Liver (tissue), 9 donors: ENCODE results near the gene PEX14. TPM values are rescaled to one million over a fixed set of nuclear protein-coding genes. Genes with fewer than 3 reads are reported as not detected.

Experiments used
- DNase-seq: peaks from one replicate; pipeline ENCODE4 v3.0.0-alpha.2; 2017; ENCODE audit warnings: low spot score
- H3K27ac ChIP-seq, 2 donors: one replicate each; pipeline ENCODE4 v1.7.0; 2013; ENCODE audit warnings: inconsistent platforms in 2 of 2, low read length in 2 of 2, control low read depth in 1 of 2, low read depth in 1 of 2, mild to moderate bottlenecking in 1 of 2
- H3K27me3 ChIP-seq, 4 donors: one replicate each; pipeline versions ENCODE4 v1.6.1 to v1.7.0; 2013; ENCODE audit warnings: low read length in 3 of 4, inconsistent platforms in 1 of 4, mild to moderate bottlenecking in 1 of 4, moderate library complexity in 1 of 4; ENCODE audit not compliant: control insufficient read depth in 4 of 4, insufficient read depth in 4 of 4
- H3K36me3 ChIP-seq, 4 donors: one replicate each; pipeline versions ENCODE4 v1.6.1 to v1.7.0; 2013; ENCODE audit warnings: low read length in 3 of 4, mild to moderate bottlenecking in 3 of 4, low read depth in 1 of 4, moderate library complexity in 1 of 4; ENCODE audit not compliant: control insufficient read depth in 4 of 4, insufficient read depth in 3 of 4
- H3K4me1 ChIP-seq, 4 donors: one replicate each; pipeline versions ENCODE4 v1.6.1 to v1.7.0; 2013; ENCODE audit warnings: low read length in 3 of 4, mild to moderate bottlenecking in 3 of 4, moderate library complexity in 1 of 4; ENCODE audit not compliant: control insufficient read depth in 4 of 4, insufficient read depth in 4 of 4
- H3K4me3 ChIP-seq, 3 donors: one replicate each; pipeline versions ENCODE4 v1.6.1 to v1.7.0; 2013; ENCODE audit warnings: low read length in 3 of 3, control low read depth in 1 of 3, low read depth in 1 of 3, mild to moderate bottlenecking in 1 of 3
- H3K9ac ChIP-seq, 2 donors: one replicate each; pipeline ENCODE4 v1.7.0; 2013; ENCODE audit warnings: low read length in 2 of 2, mild to moderate bottlenecking in 2 of 2, moderate library complexity in 2 of 2, control low read depth in 1 of 2, low read depth in 1 of 2
- H3K9me3 ChIP-seq, 4 donors: one replicate each; pipeline versions ENCODE4 v1.6.1 to v1.7.0; 2013; ENCODE audit warnings: low read length in 3 of 4; ENCODE audit not compliant: control insufficient read depth in 4 of 4
- ATF3 ChIP-seq: IDR thresholded peaks from 2 replicates; pipeline ENCODE4 v1.6.1; 2016; ENCODE audit warnings: antibody characterized with exemption
- CTCF ChIP-seq: fragments of 150-350 bp; IDR thresholded peaks from 2 replicates; pipeline ENCODE4 v1.5.1; 2017; ENCODE audit warnings: improper control_type of control experiment, low read depth, low read length; ENCODE audit not compliant: missing input control
- FOXA1 ChIP-seq: IDR thresholded peaks from 2 replicates; pipeline ENCODE4 v1.6.1; 2016; ENCODE audit warnings: antibody characterized with exemption
- FOXA2 ChIP-seq: IDR thresholded peaks from 2 replicates; pipeline ENCODE4 v1.6.1; 2016; ENCODE audit warnings: antibody characterized with exemption
- GABPA ChIP-seq, 2 donors: IDR thresholded peaks in 1 of 2; conservative IDR thresholded peaks in 1 of 2; 2 replicates each; pipeline ENCODE4 v1.6.1; 2016; ENCODE audit warnings: antibody characterized with exemption in 2 of 2, mild to moderate bottlenecking in 1 of 2, moderate library complexity in 1 of 2
- HNF4A ChIP-seq, 2 donors: conservative IDR thresholded peaks; 2 replicates each; pipeline ENCODE4 v1.6.1; 2016; ENCODE audit warnings: antibody characterized with exemption in 2 of 2, mild to moderate bottlenecking in 2 of 2
- JUND ChIP-seq, 2 donors: IDR thresholded peaks; 2 replicates each; pipeline ENCODE4 v1.6.1; 2016; ENCODE audit warnings: antibody characterized with exemption in 2 of 2
- MAX ChIP-seq: IDR thresholded peaks from 2 replicates; pipeline ENCODE4 v1.6.1; 2016; ENCODE audit warnings: antibody characterized with exemption
- RAD21 ChIP-seq, 2 donors: IDR thresholded peaks; 2 replicates each; pipeline ENCODE4 v1.6.1; 2016; ENCODE audit warnings: antibody characterized with exemption in 2 of 2, mild to moderate bottlenecking in 2 of 2
- REST ChIP-seq: IDR thresholded peaks from 2 replicates; pipeline ENCODE4 v1.6.1; 2016; ENCODE audit warnings: antibody characterized with exemption, mild to moderate bottlenecking
- RXRA ChIP-seq, 2 donors: IDR thresholded peaks; 2 replicates each; pipeline ENCODE4 v1.6.1; 2017 to 2018; ENCODE audit warnings: antibody characterized with exemption in 2 of 2, mild to moderate bottlenecking in 1 of 2
- SP1 ChIP-seq: IDR thresholded peaks from 2 replicates; pipeline ENCODE4 v1.6.1; 2018; ENCODE audit warnings: antibody characterized with exemption, mild to moderate bottlenecking
- TAF1 ChIP-seq: conservative IDR thresholded peaks from 2 replicates; pipeline ENCODE4 v1.6.1; 2016; ENCODE audit warnings: antibody characterized with exemption, mild to moderate bottlenecking
- YY1 ChIP-seq: IDR thresholded peaks from 2 replicates; pipeline ENCODE4 v1.6.1; 2016; ENCODE audit warnings: antibody characterized with exemption, mild to moderate bottlenecking
- ZBTB33 ChIP-seq: IDR thresholded peaks from 2 replicates; pipeline ENCODE4 v1.6.1; 2016; ENCODE audit warnings: antibody characterized with exemption
- WGBS: extraction: QIAGEN DNeasy Blood & Tissue Kit; methylation state at CpG from one replicate; pipeline ENCODE4 v1.1.7; 2013; 5-methylcytosine and 5-hydroxymethylcytosine counted together
- polyA plus RNA-seq, 2 donors: library from polyadenylated mRNA; stranded (reverse) in 1 of 2; unstranded in 1 of 2; fragments of 200-250 nt in 1 of 2; fragments of >200 nt in 1 of 2; fragmentation: Nextera tagmentation in 1 of 2; extraction: Ambion mirVana in 1 of 2; gene quantifications; one replicate each; pipeline versions ENCODE4 v1.2.1 to v1.2.3, GENCODE V29; 2013 to 2015
- total RNA-seq, 2 donors: library from RNA; depleted of rRNA; stranded (reverse); fragments of >200 nt; gene quantifications; one replicate each; pipeline ENCODE4 v1.2.3, GENCODE V29; 2014
- donor health status: healthy.
- donor health status: healthy.
- donor health status: healthy.
- donor health status: healthy.
- donor health status: healthy.

The PEX14 gene
- total and polyA plus RNA-seq, 4 donors, result 7.1 to 16.1 (median 11.7) TPM

GRCh38 chr1:10635992-10636391 lies 161.2 kb downstream of the PEX14 start (continued):
- TF ChIP-seq YY1, result no peak
- TF ChIP-seq HNF4A (conservative IDR thresholded peaks at IDR 0.05), result no peak
- no peak for TF ChIP-seq CTCF

- Histone ChIP-seq H3K36me3 (peaks cover 0 to 10% (median 3%) of the 10 kb centered on the region in 4 donors), H3K4me3 (no peak overlapping the region), H3K9me3 (no peaks in the 10 kb centered on the region), H3K4me1 (peaks cover 0 to 8% (median 3%) of the 10 kb centered on the region in 4 donors), H3K27me3 (no peaks in the 10 kb centered on the region), H3K9ac (no peak overlapping the region), H3K27ac (no peak overlapping the region)
- no peak for TF ChIP-seq HNF4A (conservative IDR thresholded peaks at IDR 0.05)
- TF ChIP-seq FOXA2, result no peak
- TF ChIP-seq RAD21 (IDR thresholded peaks at IDR 0.05), result no peak
- TF ChIP-seq TAF1, result no peak
- no peak for TF ChIP-seq ZBTB33
- no peak for TF ChIP-seq RXRA (IDR thresholded peaks at IDR 0.05)
- TF ChIP-seq SP1, result no peak
- no peak for TF ChIP-seq MAX
- no peak for TF ChIP-seq FOXA1
- no peak for TF ChIP-seq ATF3
- no peak for TF ChIP-seq CTCF
- TF ChIP-seq JUND (IDR thresholded peaks at IDR 0.05), result no peak
- TF ChIP-seq GABPA (IDR thresholded peaks at IDR 0.05 in 1 of 2, conservative IDR thresholded peaks at IDR 0.05 in 1 of 2), result no peak
- no peak for TF ChIP-seq REST
- TF ChIP-seq YY1, result no peak
- no peak for DNase-seq
- WGBS, result 89% methylated on average over 9 of the region's 9 CpGs
Observed at GRCh38 chr1:10637400-10637799, 162.7 kb downstream of the PEX14 start.
